Activated CD8-positive, alpha-beta T cell treated with anti-CD3 and anti-CD28 coated beads, Interleukin-2, amount 10 ng/mL, durations not matched to agents 7 days and 5 days (primary cell): ENCODE measurements around the gene STK11. TPM values are rescaled to one million over a fixed set of nuclear protein-coding genes. Genes with fewer than 3 reads are reported as not detected.

Experiments
- ATAC-seq: fragments of 150-1000 bp; cut with Tn5 transposase; one replicate; pipeline ENCODE4 v1.10.0; 2021; ENCODE audit warnings: moderate library complexity
- CTCF ChIA-PET: fragments of 350-600 bp; sonication (Branson Sonifier 250); formaldehyde crosslinking; loops from one replicate; lab custom pipeline; 2021; ENCODE audit warnings: antibody characterized with exemption; lab: Charles Lee
- POLR2A ChIA-PET: fragments of 350-600 bp; sonication (Branson Sonifier 250); formaldehyde crosslinking; loops from one replicate; lab custom pipeline; 2021; ENCODE audit warnings: antibody characterized with exemption; lab: Charles Lee
- DNase-seq: peaks from one replicate; pipeline ENCODE4 v3.0.0-alpha.2; 2020
- H3K27ac Mint-ChIP-seq: one replicate; pipeline ENCODE4 v1.8.0; 2021; ENCODE audit warnings: mild to moderate bottlenecking, mixed read lengths
- H3K27me3 Mint-ChIP-seq: one replicate; pipeline ENCODE4 v1.8.0; 2021; ENCODE audit warnings: low read depth, mixed read lengths
- H3K36me3 Mint-ChIP-seq: one replicate; pipeline ENCODE4 v1.8.0; 2021; ENCODE audit warnings: low read depth, mixed read lengths
- H3K4me1 Mint-ChIP-seq: one replicate; pipeline ENCODE4 v1.8.0; 2021; ENCODE audit warnings: low read depth, mixed read lengths
- H3K4me3 Mint-ChIP-seq: one replicate; pipeline ENCODE4 v1.8.0; 2021; ENCODE audit warnings: mild to moderate bottlenecking, mixed read lengths
- H3K9me3 Mint-ChIP-seq: one replicate; pipeline ENCODE4 v1.8.0; 2022; ENCODE audit warnings: mixed read lengths; ENCODE audit not compliant: insufficient read depth
- total RNA-seq, 2 experiments: library from RNA; stranded (reverse); gene quantifications; one replicate each; pipeline ENCODE4 v1.2.3, GENCODE V29; 2021

Gene STK11
- total RNA-seq, 2 experiments from 2014 or later = 68.8 to 70.8 TPM

GRCh38 chr19:1172353-1173158 lies 33.0 kb upstream of the STK11 start:
- H3K27me3 Mint-ChIP-seq = no peaks in the 10 kb centered on the region
- DNase-seq (no peak), ATAC-seq (no peak)
- no peaks in the 10 kb centered on the region for H3K9me3 Mint-ChIP-seq
- H3K4me1 Mint-ChIP-seq = peaks cover 34% of the 10 kb centered on the region
- peak overlapping the region; percentile 30 for H3K27ac Mint-ChIP-seq
- POLR2A ChIA-PET = no interaction called here
- peaks cover 13% of the 10 kb centered on the region for H3K36me3 Mint-ChIP-seq
- CTCF ChIA-PET = no interaction called here
- peak overlapping the region; percentile 87 for H3K4me3 Mint-ChIP-seq

- ChIA-PET CTCF (no interaction called here), POLR2A (interaction anchor here (1.2 kb wide), 1 partner anchor 130 kb away, joined by 3 read pairs; no protein-coding TSS in a partner anchor)
- peak overlapping the region; percentile 87 for H3K4me3 Mint-ChIP-seq
- no peaks in the 10 kb centered on the region for H3K9me3 Mint-ChIP-seq
- peaks cover 37% of the 10 kb centered on the region for H3K4me1 Mint-ChIP-seq
- DNase-seq = peak; percentile 38
- peak; percentile 38 for ATAC-seq
- no peaks in the 10 kb centered on the region for H3K27me3 Mint-ChIP-seq
- H3K27ac Mint-ChIP-seq = peak overlapping the region; percentile 92
- peaks cover 13% of the 10 kb centered on the region for H3K36me3 Mint-ChIP-seq
Measured at GRCh38 chr19:1173159-1173844, 32.3 kb upstream of the STK11 start.

GRCh38 chr19:1173845-1174809 lies 31.5 kb upstream of the STK11 start, which contains the start of gene SBNO2:
TSS of gene SBNO2 (minus strand) at chr19:1174268. CDS start at chr19:1154276, 19,992 bp downstream.
- Mint-ChIP-seq H3K4me1 (peaks cover 34% of the 10 kb centered on the region), H3K27me3 (no peaks in the 10 kb centered on the region), H3K27ac (peak within 1 kb of the TSS; percentile 92), H3K36me3 (peaks cover 11% of the 10 kb centered on the region), H3K9me3 (no peaks in the 10 kb centered on the region), H3K4me3 (peak within 1 kb of the TSS; percentile 87)
- ChIA-PET POLR2A (interaction anchor here (1.0 to 1.2 kb wide), 2 partner anchors 30 to 129 kb away, joined by 3 read pairs; no protein-coding TSS in a partner anchor), CTCF (interaction anchor here (0.9 kb wide), 1 partner anchor 73 kb away, joined by 3 read pairs; no protein-coding TSS in a partner anchor)
- DNase-seq = peak; percentile 94
- peak; percentile 87 for ATAC-seq

GRCh38 chr19:1177322-1178114 lies 28.1 kb upstream of the STK11 start:
- ATAC-seq = no peak
- peaks cover 10% of the 10 kb centered on the region for H3K27me3 Mint-ChIP-seq
- H3K4me3 Mint-ChIP-seq = no peak overlapping the region
- DNase-seq = no peak
- no peaks in the 10 kb centered on the region for H3K9me3 Mint-ChIP-seq
- peaks cover 27% of the 10 kb centered on the region for H3K4me1 Mint-ChIP-seq
- ChIA-PET CTCF (no interaction called here), POLR2A (no interaction called here)
- no peak overlapping the region for H3K27ac Mint-ChIP-seq
- no peaks in the 10 kb centered on the region for H3K36me3 Mint-ChIP-seq

GRCh38 chr19:1181606-1182005 lies 24.0 kb upstream of the STK11 start:
- no peaks in the 10 kb centered on the region for H3K9me3 Mint-ChIP-seq

GRCh38 chr19:1182068-1182467 lies 23.5 kb upstream of the STK11 start:
- DNase-seq (no peak), ATAC-seq (no peak)
- H3K36me3 Mint-ChIP-seq = no peaks in the 10 kb centered on the region
- ChIA-PET CTCF (no interaction called here), POLR2A (no interaction called here)
- H3K4me1 Mint-ChIP-seq = peaks cover 18% of the 10 kb centered on the region
- H3K4me3 Mint-ChIP-seq = no peak overlapping the region
- H3K9me3 Mint-ChIP-seq = no peaks in the 10 kb centered on the region
- H3K27me3 Mint-ChIP-seq = peaks cover 10% of the 10 kb centered on the region
- no peak overlapping the region for H3K27ac Mint-ChIP-seq

More at GRCh38 chr19:1181606-1182005, 24.0 kb upstream of the STK11 start:
- H3K4me3 Mint-ChIP-seq = no peak overlapping the region
- H3K4me1 Mint-ChIP-seq = peaks cover 19% of the 10 kb centered on the region
- H3K27ac Mint-ChIP-seq = no peak overlapping the region
- ChIA-PET POLR2A (interaction anchor here (0.9 kb wide), 1 partner anchor 59 kb away, joined by 4 read pairs; no protein-coding TSS in a partner anchor), CTCF (no interaction called here)
- no peaks in the 10 kb centered on the region for H3K36me3 Mint-ChIP-seq
- DNase-seq = no peak
- no peak for ATAC-seq
- H3K27me3 Mint-ChIP-seq = peaks cover 10% of the 10 kb centered on the region

- Mint-ChIP-seq H3K27me3 (peaks cover 10% of the 10 kb centered on the region), H3K4me1 (peaks cover 12% of the 10 kb centered on the region), H3K9me3 (no peaks in the 10 kb centered on the region), H3K36me3 (no peaks in the 10 kb centered on the region), H3K4me3 (no peak overlapping the region), H3K27ac (no peak overlapping the region)
- no peak for DNase-seq
- ATAC-seq = no peak
- CTCF ChIA-PET = no interaction called here
- POLR2A ChIA-PET = no interaction called here
Measured at GRCh38 chr19:1182727-1183126, 22.9 kb upstream of the STK11 start.

- Mint-ChIP-seq H3K36me3 (no peaks in the 10 kb centered on the region), H3K27me3 (peaks cover 10% of the 10 kb centered on the region), H3K4me3 (no peak overlapping the region), H3K4me1 (peaks cover 10% of the 10 kb centered on the region), H3K9me3 (no peaks in the 10 kb centered on the region), H3K27ac (no peak overlapping the region)
- CTCF ChIA-PET = no interaction called here
- DNase-seq (no peak), ATAC-seq (no peak)
- POLR2A ChIA-PET = no interaction called here
Measured at GRCh38 chr19:1183543-1184172, 21.9 kb upstream of the STK11 start.

GRCh38 chr19:1189419-1189818 lies 16.2 kb upstream of the STK11 start:
- ATAC-seq = peak; percentile 59
- CTCF ChIA-PET = no interaction called here

GRCh38 chr19:1199531-1199930 lies 6.0 kb upstream of the STK11 start:
- Mint-ChIP-seq H3K9me3 (no peaks in the 10 kb centered on the region), H3K27ac (no peak overlapping the region), H3K36me3 (no peaks in the 10 kb centered on the region), H3K27me3 (no peaks in the 10 kb centered on the region), H3K4me3 (no peak overlapping the region), H3K4me1 (peaks cover 15% of the 10 kb centered on the region)
- POLR2A ChIA-PET = no interaction called here
- ATAC-seq (no peak), DNase-seq (no peak)
- CTCF ChIA-PET = interaction anchor here (1.0 to 1.4 kb wide), 3 partner anchors 86 to 88 kb away, joined by 3 to 7 read pairs (median 3); no protein-coding TSS in a partner anchor

More at GRCh38 chr19:1189419-1189818, 16.2 kb upstream of the STK11 start:
- Mint-ChIP-seq H3K4me1 (peaks cover 23% of the 10 kb centered on the region), H3K27me3 (no peaks in the 10 kb centered on the region), H3K36me3 (no peaks in the 10 kb centered on the region), H3K27ac (peak overlapping the region; percentile 62), H3K9me3 (no peaks in the 10 kb centered on the region), H3K4me3 (no peak overlapping the region)
- peak; percentile 64 for DNase-seq
- POLR2A ChIA-PET = interaction anchor here (1.6 kb wide), 1 partner anchor 14 kb away, joined by 5 read pairs; no protein-coding TSS in a partner anchor
